IMR-90 (cell line): ENCODE results near the gene RBMS3. TPM values are rescaled to one million over a fixed set of nuclear protein-coding genes. Genes with fewer than 3 reads are reported as not detected.

Experiments
- ATAC-seq: fragments of 200-7000 bp; cut with Tn5 transposase; 2 replicates; pipeline ENCODE4 v1.9.1; 2020; ENCODE audit warnings: low read depth, mild to moderate bottlenecking, moderate library complexity
- BruUV-seq: library from RNA; stranded (reverse); fragments of 400-500 nt; replicated peaks from 2 replicates; lab custom pipeline; 2021; lab: Mats Ljungman, UMichigan
- CTCF ChIA-PET: fragments of 300-600 bp; formaldehyde crosslinking; extraction: SDS; loops from one replicate; lab custom pipeline; 2021; ENCODE audit warnings: antibody characterized with exemption; lab: Yijun Ruan, JAX
- POLR2A ChIA-PET: fragments of 300-600 bp; sonication (Branson Sonifier 250); formaldehyde crosslinking; loops from one replicate; lab custom pipeline; 2022; ENCODE audit warnings: antibody characterized with exemption; ENCODE audit not compliant: unreplicated experiment; lab: Charles Lee
- DNase-seq: peaks from one replicate; pipeline ENCODE4 v3.0.0; 2013
- H2AFZ ChIP-seq: replicated peaks from 2 replicates; pipeline ENCODE3; 2013; ENCODE audit warnings: low read length, mild to moderate bottlenecking; ENCODE audit not compliant: poor library complexity
- H2AK5ac ChIP-seq: 2 replicates; pipeline ENCODE4 v1.6.1; 2013; ENCODE audit warnings: low read depth, low read length, inconsistent platforms
- H2AK9ac ChIP-seq: replicated peaks from 2 replicates; pipeline ENCODE3; 2013; ENCODE audit warnings: mild to moderate bottlenecking, low read depth, low read length, moderate library complexity; ENCODE audit not compliant: poor library complexity
- H2BK120ac ChIP-seq: 2 replicates; pipeline ENCODE4 v1.6.1; 2013; ENCODE audit warnings: low read depth, low read length, inconsistent platforms
- H2BK15ac ChIP-seq: 3 replicates; pipeline ENCODE4 v1.6.1; 2013; ENCODE audit warnings: low read depth, low read length, inconsistent platforms
- H2BK20ac ChIP-seq: 2 replicates; pipeline ENCODE4 v1.6.1; 2013; ENCODE audit warnings: low read depth, mild to moderate bottlenecking, inconsistent platforms, low read length, moderate library complexity
- H2BK5ac ChIP-seq: 2 replicates; pipeline ENCODE4 v1.6.1; 2013; ENCODE audit warnings: mild to moderate bottlenecking, low read depth, low read length, inconsistent platforms; ENCODE audit not compliant: poor library complexity, severe bottlenecking
- H3K14ac ChIP-seq: replicated peaks from 2 replicates; pipeline ENCODE4 v1.6.1; 2013; ENCODE audit warnings: low read depth, low read length, inconsistent platforms
- H3K18ac ChIP-seq: 2 replicates; pipeline ENCODE4 v1.6.1; 2013; ENCODE audit warnings: low read depth, low read length, control low read depth
- H3K23ac ChIP-seq: 2 replicates; pipeline ENCODE4 v1.6.1; 2013; ENCODE audit warnings: low read depth, low read length, inconsistent platforms
- H3K27ac ChIP-seq: 2 replicates; pipeline ENCODE4 v1.5.1; 2013; ENCODE audit warnings: mild to moderate bottlenecking, control low read depth, low read length; ENCODE audit not compliant: insufficient read depth
- H3K27me3 ChIP-seq: 2 replicates; pipeline ENCODE4 v1.6.1; 2013; ENCODE audit warnings: low read length; ENCODE audit not compliant: control insufficient read depth, insufficient read depth
- H3K36me3 ChIP-seq: 2 replicates; pipeline ENCODE4 v1.6.1; 2013; ENCODE audit warnings: low read length, mixed read lengths; ENCODE audit not compliant: control insufficient read depth, insufficient read depth
- H3K4ac ChIP-seq: 2 replicates; pipeline ENCODE4 v1.6.1; 2013; ENCODE audit warnings: low read depth, low read length, inconsistent platforms
- H3K4me1 ChIP-seq: 2 replicates; pipeline ENCODE4 v1.6.1; 2013; ENCODE audit warnings: low read length, mixed read lengths; ENCODE audit not compliant: control insufficient read depth, insufficient read depth
- H3K4me2 ChIP-seq: 2 replicates; pipeline ENCODE4 v1.6.1; 2013; ENCODE audit warnings: low read depth, mild to moderate bottlenecking, control low read depth, low read length, moderate library complexity
- H3K4me3 ChIP-seq: 2 replicates; pipeline ENCODE4 v1.5.1; 2013; ENCODE audit warnings: low read depth, mild to moderate bottlenecking, control low read depth, low read length, moderate library complexity; ENCODE audit not compliant: insufficient read depth
- H3K56ac ChIP-seq: 2 replicates; pipeline ENCODE4 v1.6.1; 2013; ENCODE audit warnings: low read length, inconsistent platforms; ENCODE audit not compliant: insufficient read depth; ENCODE audit errors: extremely low read depth
- H3K79me1 ChIP-seq, 2 experiments: 2 replicates each; pipeline ENCODE4 v1.6.1; 2013; ENCODE audit warnings: low read length in 2 of 2, inconsistent platforms in 1 of 2, low read depth in 1 of 2
- H3K9ac ChIP-seq: 2 replicates; pipeline ENCODE4 v1.6.1; 2013; ENCODE audit warnings: low read depth, low read length, control low read depth
- H3K9me1 ChIP-seq: 2 replicates; pipeline ENCODE4 v1.6.1; 2013; ENCODE audit warnings: low read length, inconsistent platforms; ENCODE audit not compliant: insufficient read depth
- H3K9me3 ChIP-seq: 2 replicates; pipeline ENCODE4 v1.6.1; 2013; ENCODE audit warnings: low read length; ENCODE audit not compliant: control insufficient read depth, insufficient read depth
- H4K20me1 ChIP-seq: 2 replicates; pipeline ENCODE4 v1.6.1; 2013; ENCODE audit warnings: low read length, inconsistent platforms; ENCODE audit not compliant: insufficient read depth
- H4K5ac ChIP-seq: 2 replicates; pipeline ENCODE4 v1.6.1; 2013; ENCODE audit warnings: mild to moderate bottlenecking, low read depth, low read length, control low read depth
- H4K8ac ChIP-seq, 2 experiments: 2 replicates each; pipeline ENCODE4 v1.6.1; 2013; ENCODE audit warnings: low read depth in 2 of 2, low read length in 2 of 2, control low read depth in 1 of 2, inconsistent platforms in 1 of 2
- H4K91ac ChIP-seq: 2 replicates; pipeline ENCODE4 v1.6.1; 2013; ENCODE audit warnings: low read depth, low read length, inconsistent platforms; ENCODE audit not compliant: insufficient read depth
- BHLHE40 ChIP-seq: fragments of 150-350 bp; IDR thresholded peaks from 2 replicates; pipeline ENCODE4 v1.6.1; 2016; ENCODE audit warnings: mild to moderate bottlenecking, low read depth, low read length
- CEBPB ChIP-seq: IDR thresholded peaks from 2 replicates; pipeline ENCODE4 v1.6.1; 2012; ENCODE audit warnings: low read depth, low read length, improper control_type of control experiment
- CHD1 ChIP-seq: IDR thresholded peaks from 2 replicates; pipeline ENCODE4 v1.6.1; 2012; ENCODE audit warnings: low read depth, low read length, improper control_type of control experiment
- CTCF ChIP-seq: conservative IDR thresholded peaks from 2 replicates; pipeline ENCODE4 v1.5.1; 2012; ENCODE audit warnings: mild to moderate bottlenecking, low read depth, low read length, improper control_type of control experiment
- ELK1 ChIP-seq: fragments of 150-350 bp; IDR thresholded peaks from 2 replicates; pipeline ENCODE4 v1.6.1; 2016; ENCODE audit warnings: low read depth, mild to moderate bottlenecking, low read length, moderate library complexity, borderline replicate concordance
- FOS ChIP-seq: fragments of 150-350 bp; IDR thresholded peaks from 2 replicates; pipeline ENCODE4 v1.6.1; 2016; ENCODE audit warnings: low read depth, low read length
- MAFK ChIP-seq: IDR thresholded peaks from 2 replicates; pipeline ENCODE4 v1.6.1; 2012; ENCODE audit warnings: low read depth, low read length, improper control_type of control experiment
- MAZ ChIP-seq: IDR thresholded peaks from 2 replicates; pipeline ENCODE4 v1.6.1; 2012; ENCODE audit warnings: low read depth, mild to moderate bottlenecking, low read length, improper control_type of control experiment, moderate library complexity, borderline replicate concordance
- MXI1 ChIP-seq: IDR thresholded peaks from 2 replicates; pipeline ENCODE4 v1.6.1; 2012; ENCODE audit warnings: low read depth, mild to moderate bottlenecking, low read length, moderate library complexity, borderline replicate concordance
- NFE2L2 ChIP-seq: fragments of 150-350 bp; IDR thresholded peaks from 2 replicates; pipeline ENCODE4 v1.6.1; 2016; ENCODE audit warnings: low read depth, mild to moderate bottlenecking, low read length
- POLR2A ChIP-seq: IDR thresholded peaks from 2 replicates; pipeline ENCODE4 v1.6.1; 2012; ENCODE audit warnings: mild to moderate bottlenecking, low read depth, low read length
- RAD21 ChIP-seq: IDR thresholded peaks from 2 replicates; pipeline ENCODE4 v1.6.1; 2012; ENCODE audit warnings: low read length, improper control_type of control experiment
- RCOR1 ChIP-seq: IDR thresholded peaks from 2 replicates; pipeline ENCODE4 v1.6.1; 2012; ENCODE audit warnings: mild to moderate bottlenecking, low read length, improper control_type of control experiment; ENCODE audit not compliant: insufficient replicate concordance
- RFX5 ChIP-seq: IDR thresholded peaks from 2 replicates; pipeline ENCODE4 v1.8.0; 2012; ENCODE audit warnings: low read depth, mild to moderate bottlenecking, low read length, moderate library complexity
- SMC3 ChIP-seq: fragments of 150-350 bp; IDR thresholded peaks from 2 replicates; pipeline ENCODE4 v1.6.1; 2016; ENCODE audit warnings: low read depth, mild to moderate bottlenecking, antibody characterized with exemption, low read length, moderate library complexity
- USF2 ChIP-seq: fragments of 150-350 bp; IDR thresholded peaks from 2 replicates; pipeline ENCODE4 v1.6.1; 2017; ENCODE audit warnings: mild to moderate bottlenecking, antibody characterized with exemption, low read length, low read depth
- WGBS, 2 experiments: methylation state at CpG; one replicate each; pipeline versions ENCODE4 v1.1.5 to v1.1.7; 2013; ENCODE audit warnings: missing lambda C conversion rate in 2 of 2; ENCODE audit not compliant: insufficient read length in 1 of 2; ENCODE audit errors: extremely low coverage in 2 of 2; 5-methylcytosine and 5-hydroxymethylcytosine counted together
- dilution Hi-C: fragments of 300-500 bp; cut with HindIII; formaldehyde crosslinking; loops from one replicate; pipeline ENCODE4 v1.14.3; 2018; ENCODE audit warnings: low sequenced_read_pairs; ENCODE audit not compliant: unreplicated experiment
- in situ Hi-C: fragments of 300-500 bp; cut with MboI; formaldehyde crosslinking; loops from 3 replicates; pipeline ENCODE4 v1.14.3; 2019; ENCODE audit warnings: low sequenced_read_pairs, inconsistent platforms, mixed read lengths
- intact Hi-C: fragments of 100-400 bp; cut with micrococcal nuclease; formaldehyde crosslinking; loops from 2 replicates; pipeline ENCODE4 v1.10.0; 2022
- polyA plus RNA-seq, 3 experiments: library from polyadenylated mRNA; depleted of rRNA; stranded (reverse); fragments of >200 nt; gene quantifications; 2 replicates each; pipeline ENCODE4 v1.2.3, GENCODE V29; 2012; ENCODE audit warnings: low replicate concordance in 1 of 3
- total RNA-seq: library from RNA; depleted of rRNA; stranded (reverse); fragments of >200 nt; gene quantifications from 2 replicates; pipeline ENCODE4 v1.2.3, GENCODE V29; 2012

RBMS3 gene
- total and polyA plus RNA-seq, 2 of the 4 experiments (the other 2 are of a cell fraction) = 15.2 to 127 TPM

GRCh38 chr3:29567501-29567900, 286.6 kb downstream of the RBMS3 start:
- H4K5ac ChIP-seq = no peak overlapping the region
- no peak for TF ChIP-seq POLR2A
- TF ChIP-seq CHD1 = no peak
- no peak for TF ChIP-seq USF2
- TF ChIP-seq MAFK = no peak
- TF ChIP-seq MXI1 = no peak
- no peak for TF ChIP-seq RAD21
- TF ChIP-seq FOS = no peak
- TF ChIP-seq SMC3 = no peak
- no peak for TF ChIP-seq MAZ
- TF ChIP-seq CTCF = no peak
- TF ChIP-seq NFE2L2 = no peak
- TF ChIP-seq BHLHE40 = no peak
- no peak for TF ChIP-seq CEBPB
- TF ChIP-seq RCOR1 = no peak
- no peak for TF ChIP-seq RFX5
- TF ChIP-seq ELK1 = no peak
- H3K9me3 ChIP-seq = no peaks in the 10 kb centered on the region
- H3K56ac ChIP-seq = no peak overlapping the region
- H2BK20ac ChIP-seq = no peak overlapping the region
- DNase-seq = no peak
- no peak overlapping the region for H3K9ac ChIP-seq
- intact Hi-C loops = no loop called here
- H2AK5ac ChIP-seq = no peak overlapping the region
- no peak overlapping the region for H4K91ac ChIP-seq
- no peak overlapping the region for H2BK120ac ChIP-seq
- H4K20me1 ChIP-seq = peaks cover 3% of the 10 kb centered on the region; the same call in 1 of the 2 replicates
- no peaks in the 10 kb centered on the region for H3K36me3 ChIP-seq
- no peak overlapping the region for H2BK15ac ChIP-seq
- no peak overlapping the region for H2AK9ac ChIP-seq
- in situ Hi-C loops = no loop called here
- dilution Hi-C loops = no loop called here
- H3K14ac ChIP-seq = no peak overlapping the region
- no peak overlapping the region for H3K27ac ChIP-seq
- no peak for ATAC-seq
- no peak overlapping the region for H2BK5ac ChIP-seq
- H4K8ac ChIP-seq = no peak overlapping the region
- H2AFZ ChIP-seq = no peak overlapping the region
- ChIA-PET CTCF (no interaction called here), POLR2A (no interaction called here)
- H3K9me1 ChIP-seq = no peaks in the 10 kb centered on the region
- BruUV-seq = no TSS peak
- H3K4me2 ChIP-seq = no peak overlapping the region
- no CpG with 5 or more reads among the region's 4 CpGs for WGBS, 2 experiments
- peaks cover 10 to 19% of the 10 kb centered on the region in 2 experiments; a peak in 3 of 4 replicates for H3K79me1 ChIP-seq
- H3K4me1 ChIP-seq = no peaks in the 10 kb centered on the region; the same call in 1 of the 2 replicates
- no peak overlapping the region for H3K4me3 ChIP-seq
- H3K18ac ChIP-seq = no peak overlapping the region
- no peak overlapping the region for H3K23ac ChIP-seq
- no peaks in the 10 kb centered on the region for H3K27me3 ChIP-seq
- H3K4ac ChIP-seq = no peak overlapping the region
